Measurements from ENCODE around the gene FLNB.

FLNB gene

GRCh38 chr3:58176185-58176530 is 167.9 kb downstream of the FLNB start:
- peaks cover 8% of the 10 kb centered on the region; the same call in 1 of the 2 replicates for H3K36me3 ChIP-seq (ENCODE audit: insufficient read depth, low read length)
- 94% methylated on average over 3 of the region's 3 CpGs for WGBS
- no peak overlapping the region for H3K9ac ChIP-seq (ENCODE audit: low read depth, low read length)
- no peak overlapping the region for H3K4me3 ChIP-seq (ENCODE audit: low read length)
- peaks cover 10% of the 10 kb centered on the region; the same call in 1 of the 2 replicates for H3K27me3 ChIP-seq (ENCODE audit: insufficient read depth, low read length)
- H3K4me1 ChIP-seq (ENCODE audit: insufficient read depth, low read length), result peaks cover 32% of the 10 kb centered on the region
- no peaks in the 10 kb centered on the region for H3K9me3 ChIP-seq (ENCODE audit: insufficient read depth, low read depth, low read length)
- no peak overlapping the region for H3K27ac ChIP-seq (ENCODE audit: low read depth, low read length)

- Histone ChIP-seq H3K36me3 (ENCODE audit: insufficient read depth, low read length) (peaks cover under 1% of the 10 kb centered on the region; the same call in 1 of the 2 replicates), H3K27me3 (ENCODE audit: insufficient read depth, low read length) (peaks cover 10% of the 10 kb centered on the region; the same call in 1 of the 2 replicates), H3K9me3 (ENCODE audit: insufficient read depth, low read depth, low read length) (no peaks in the 10 kb centered on the region), H3K27ac (ENCODE audit: low read depth, low read length) (no peak overlapping the region), H3K4me3 (ENCODE audit: low read length) (no peak overlapping the region; the same call in 1 of the 2 replicates), H3K9ac (ENCODE audit: low read depth, low read length) (no peak overlapping the region), H3K4me1 (ENCODE audit: insufficient read depth, low read length) (peaks cover 30% of the 10 kb centered on the region)
- 96% methylated on average over 10 of the region's 10 CpGs for WGBS
Measured at GRCh38 chr3:58176827-58177489, 168.7 kb downstream of the FLNB start.

GRCh38 chr3:58177747-58178527 is 169.7 kb downstream of the FLNB start:
- peaks cover 10% of the 10 kb centered on the region; the same call in 1 of the 2 replicates for H3K27me3 ChIP-seq (ENCODE audit: insufficient read depth, low read length)
- no peaks in the 10 kb centered on the region for H3K36me3 ChIP-seq (ENCODE audit: insufficient read depth, low read length)
- peak overlapping the region; percentile 57 for H3K4me3 ChIP-seq (ENCODE audit: low read length)
- 13% methylated on average over 45 of the region's 46 CpGs for WGBS
- H3K9me3 ChIP-seq (ENCODE audit: insufficient read depth, low read depth, low read length), result no peaks in the 10 kb centered on the region
- peak overlapping the region; percentile 47; the same call in 1 of the 2 replicates for H3K9ac ChIP-seq (ENCODE audit: low read depth, low read length)
- peaks cover 28% of the 10 kb centered on the region for H3K4me1 ChIP-seq (ENCODE audit: insufficient read depth, low read length)
- H3K27ac ChIP-seq (ENCODE audit: low read depth, low read length), result no peak overlapping the region

DNA sequence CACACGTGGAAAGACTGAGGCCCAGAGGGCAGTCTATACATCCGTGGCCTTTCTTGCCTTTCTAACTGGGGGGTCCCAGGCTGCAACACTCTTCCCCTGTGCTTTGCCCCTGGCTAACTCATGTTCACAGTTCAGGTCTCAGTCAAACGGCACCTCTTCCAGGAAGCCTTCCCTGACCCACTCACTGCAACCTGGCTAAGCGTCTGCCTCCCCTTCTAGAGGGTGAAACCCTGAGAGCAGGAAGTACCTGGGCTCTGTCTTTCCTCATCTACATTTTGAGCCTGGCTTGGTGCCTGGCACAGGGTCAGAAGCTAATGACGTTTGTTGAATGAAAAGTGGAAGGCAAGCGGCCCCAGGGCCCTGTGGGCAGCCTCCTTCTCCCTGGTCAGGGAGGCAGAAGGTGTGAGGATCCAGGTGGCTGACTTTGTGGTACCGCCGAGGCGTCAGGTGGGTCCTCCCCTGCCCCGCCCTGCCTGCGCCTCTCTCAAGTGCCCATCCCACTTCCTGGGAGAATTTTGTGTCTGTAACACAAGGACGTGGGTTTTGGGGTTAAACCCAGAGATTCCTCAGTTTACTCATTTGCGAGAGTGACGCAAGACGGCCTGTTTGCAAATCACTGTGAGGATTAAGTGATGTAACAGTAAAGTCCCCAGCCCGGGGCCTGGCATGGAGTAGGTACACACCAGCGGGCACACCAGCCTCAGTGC is 170.5 kb downstream of the FLNB start:
- H3K4me3 ChIP-seq (ENCODE audit: low read length), result peak overlapping the region; percentile 57; the same call in 1 of the 2 replicates
- H3K27me3 ChIP-seq (ENCODE audit: insufficient read depth, low read length), result peaks cover 10% of the 10 kb centered on the region; the same call in 1 of the 2 replicates
- H3K36me3 ChIP-seq (ENCODE audit: insufficient read depth, low read length), result no peaks in the 10 kb centered on the region
- no peaks in the 10 kb centered on the region for H3K9me3 ChIP-seq (ENCODE audit: insufficient read depth, low read depth, low read length)
- H3K4me1 ChIP-seq (ENCODE audit: insufficient read depth, low read length), result peaks cover 20% of the 10 kb centered on the region
- WGBS, result 84% methylated on average over 17 of the region's 17 CpGs
- H3K27ac ChIP-seq (ENCODE audit: low read depth, low read length), result no peak overlapping the region
- H3K9ac ChIP-seq (ENCODE audit: low read depth, low read length), result no peak overlapping the region

DNA sequence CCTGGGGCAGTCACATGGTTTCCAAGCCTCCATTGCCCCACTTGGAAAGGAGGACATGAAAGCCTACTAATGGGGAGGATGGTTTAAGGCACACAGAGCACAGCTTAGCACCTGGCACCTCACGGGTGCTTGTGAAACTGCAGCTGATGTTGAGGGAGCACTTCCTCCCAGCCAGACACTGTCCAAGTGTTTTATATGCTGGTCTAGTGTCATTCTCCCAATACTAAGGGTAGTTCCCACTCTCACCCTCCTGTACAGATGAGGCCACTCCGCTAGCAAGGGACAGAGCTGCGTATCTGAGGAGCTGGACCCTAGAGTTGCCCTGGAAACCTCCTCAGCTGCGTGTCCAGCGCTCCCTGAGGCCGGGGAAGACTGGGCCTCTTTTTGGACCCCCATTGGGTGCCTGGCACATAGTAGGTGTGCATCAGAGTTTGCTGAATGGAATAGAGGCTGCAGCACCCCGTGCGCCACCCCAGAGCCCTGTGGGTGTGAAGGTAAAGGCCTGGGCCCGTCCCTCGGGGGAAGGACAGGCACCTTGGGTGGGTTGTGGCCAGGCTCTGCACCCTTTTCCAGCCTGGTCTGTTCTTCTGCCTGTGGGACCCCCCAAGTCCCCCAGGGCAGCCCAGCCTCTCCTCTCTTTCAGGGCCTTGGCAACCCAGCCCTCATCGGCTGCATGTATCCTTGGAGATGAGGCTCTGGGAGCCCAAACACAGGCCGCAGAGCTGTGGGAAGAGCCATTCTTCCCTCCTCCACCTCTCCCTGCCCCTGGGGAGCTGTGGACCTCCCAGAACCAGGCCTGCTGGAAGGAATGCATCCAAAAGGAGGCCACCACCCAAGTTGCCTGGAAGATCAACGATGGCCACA is 171.2 kb downstream of the FLNB start:
- no peaks in the 10 kb centered on the region for H3K9me3 ChIP-seq (ENCODE audit: insufficient read depth, low read depth, low read length)

GRCh38 chr3:58180099-58180880 is 172.1 kb downstream of the FLNB start:
- Histone ChIP-seq H3K9me3 (ENCODE audit: insufficient read depth, low read depth, low read length) (no peaks in the 10 kb centered on the region), H3K27ac (ENCODE audit: low read depth, low read length) (no peak overlapping the region), H3K9ac (ENCODE audit: low read depth, low read length) (no peak overlapping the region), H3K4me3 (ENCODE audit: low read length) (no peak overlapping the region), H3K27me3 (ENCODE audit: insufficient read depth, low read length) (peaks cover 10% of the 10 kb centered on the region; the same call in 1 of the 2 replicates), H3K4me1 (ENCODE audit: insufficient read depth, low read length) (peaks cover 6% of the 10 kb centered on the region), H3K36me3 (ENCODE audit: insufficient read depth, low read length) (no peaks in the 10 kb centered on the region)
- whole genome bisulfite sequencing, result 90% methylated on average over 12 of the region's 12 CpGs

More for the DNA sequence above, 171.2 kb downstream of the FLNB start:
- 88% methylated on average over 13 of the region's 13 CpGs for WGBS
- Histone ChIP-seq H3K36me3 (ENCODE audit: insufficient read depth, low read length) (no peaks in the 10 kb centered on the region), H3K27me3 (ENCODE audit: insufficient read depth, low read length) (peaks cover 10% of the 10 kb centered on the region; the same call in 1 of the 2 replicates), H3K4me1 (ENCODE audit: insufficient read depth, low read length) (peaks cover 14% of the 10 kb centered on the region), H3K9ac (ENCODE audit: low read depth, low read length) (no peak overlapping the region), H3K27ac (ENCODE audit: low read depth, low read length) (no peak overlapping the region), H3K4me3 (ENCODE audit: low read length) (no peak overlapping the region)

DNA sequence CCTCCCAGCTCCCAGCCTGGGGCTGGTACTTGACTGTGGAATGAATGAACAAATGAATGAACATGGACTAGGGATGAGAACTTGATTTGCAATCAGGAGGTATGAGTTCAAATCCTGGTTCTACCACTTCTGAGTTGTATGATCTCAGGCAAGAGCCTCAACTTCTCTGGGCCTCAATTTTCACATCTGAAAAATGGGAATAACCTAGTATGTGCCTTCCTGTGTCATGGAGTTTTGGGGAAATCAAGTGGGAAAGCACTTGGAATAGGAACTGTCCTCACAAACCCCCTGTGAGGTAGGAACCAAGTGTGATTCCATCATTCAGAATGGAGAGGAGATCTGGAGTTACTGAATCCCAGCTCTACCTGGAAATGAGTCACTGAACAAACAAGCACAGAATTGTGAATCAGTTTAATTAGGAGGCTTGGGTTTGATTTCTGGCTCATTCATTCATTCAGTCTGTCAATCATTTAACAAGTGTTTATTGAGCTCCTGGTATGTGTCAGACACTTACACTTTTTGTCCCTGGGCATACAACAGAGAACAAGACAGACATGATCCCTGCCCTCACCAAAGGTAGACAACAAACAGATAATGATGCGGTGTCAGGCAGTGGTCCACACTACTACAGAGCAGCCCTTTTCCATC is 172.8 kb downstream of the FLNB start:
- peaks cover 10% of the 10 kb centered on the region; the same call in 1 of the 2 replicates for H3K27me3 ChIP-seq (ENCODE audit: insufficient read depth, low read length)

GRCh38 chr3:58183221-58183620 is 175.0 kb downstream of the FLNB start:
- Histone ChIP-seq H3K27me3 (ENCODE audit: insufficient read depth, low read length) (peaks cover 5% of the 10 kb centered on the region; the same call in 1 of the 2 replicates), H3K27ac (ENCODE audit: low read depth, low read length) (no peak overlapping the region), H3K9ac (ENCODE audit: low read depth, low read length) (no peak overlapping the region), H3K4me3 (ENCODE audit: low read length) (no peak overlapping the region), H3K4me1 (ENCODE audit: insufficient read depth, low read length) (no peaks in the 10 kb centered on the region), H3K9me3 (ENCODE audit: insufficient read depth, low read depth, low read length) (no peaks in the 10 kb centered on the region), H3K36me3 (ENCODE audit: insufficient read depth, low read length) (no peaks in the 10 kb centered on the region)
- 80% methylated on average over 1 of the region's 1 CpG for WGBS

More for the DNA sequence above, 172.8 kb downstream of the FLNB start:
- Histone ChIP-seq H3K36me3 (ENCODE audit: insufficient read depth, low read length) (no peaks in the 10 kb centered on the region), H3K4me3 (ENCODE audit: low read length) (no peak overlapping the region), H3K9me3 (ENCODE audit: insufficient read depth, low read depth, low read length) (no peaks in the 10 kb centered on the region), H3K4me1 (ENCODE audit: insufficient read depth, low read length) (no peaks in the 10 kb centered on the region), H3K9ac (ENCODE audit: low read depth, low read length) (no peak overlapping the region), H3K27ac (ENCODE audit: low read depth, low read length) (no peak overlapping the region)
- WGBS, result 94% methylated on average over 1 of the region's 1 CpG

- Histone ChIP-seq H3K9me3 (ENCODE audit: insufficient read depth, low read depth, low read length) (no peaks in the 10 kb centered on the region), H3K27me3 (ENCODE audit: insufficient read depth, low read length) (no peaks in the 10 kb centered on the region), H3K9ac (ENCODE audit: low read depth, low read length) (no peak overlapping the region), H3K4me3 (ENCODE audit: low read length) (no peak overlapping the region), H3K27ac (ENCODE audit: low read depth, low read length) (no peak overlapping the region), H3K4me1 (ENCODE audit: insufficient read depth, low read length) (peaks cover 4% of the 10 kb centered on the region; the same call in 1 of the 2 replicates), H3K36me3 (ENCODE audit: insufficient read depth, low read length) (no peaks in the 10 kb centered on the region)
- WGBS, result 89% methylated on average over 12 of the region's 12 CpGs
Measured at GRCh38 chr3:58183891-58184290, 175.7 kb downstream of the FLNB start.

Measured in HUES64 (cell line).